WERI-Rb-1 (cell line): ENCODE measurements around the gene MIOS.
A peak's percentile ranks its signal among the peaks of the same experiment; 100 is the strongest.
"Not testable (repeated sequence)": the region's sequence is repeated elsewhere in the genome, so short reads cannot be mapped to it uniquely, and the experiment has no call there.

ENCODE experiments used
- DNase-seq: peaks from one replicate; pipeline ENCODE4 v3.0.0-alpha.2; 2020
- H3K27ac ChIP-seq: fragments of 250-450 bp; sonication (Bioruptor Pico); 2 replicates; pipeline ENCODE4 v1.5.1; 2020; ENCODE audit warnings: mild to moderate bottlenecking, moderate library complexity
- H3K27me3 ChIP-seq: fragments of 250-450 bp; sonication (Bioruptor Pico); 2 replicates; pipeline ENCODE4 v1.5.1; 2021; ENCODE audit warnings: mild to moderate bottlenecking, low read depth, moderate library complexity; ENCODE audit not compliant: insufficient read depth, severe bottlenecking
- H3K36me3 ChIP-seq: fragments of 250-450 bp; sonication (Bioruptor Pico); 2 replicates; pipeline ENCODE4 v1.5.1; 2020; ENCODE audit warnings: mild to moderate bottlenecking, moderate library complexity
- H3K4me3 ChIP-seq: 2 replicates; pipeline ENCODE4 v1.5.1; 2011; ENCODE audit warnings: low read depth, mild to moderate bottlenecking, control low read depth, low read length
- H3K9me3 ChIP-seq: fragments of 250-450 bp; sonication (Bioruptor Pico); 2 replicates; pipeline ENCODE4 v1.5.1; 2021; ENCODE audit warnings: mild to moderate bottlenecking, moderate library complexity; ENCODE audit not compliant: severe bottlenecking
- CTCF ChIP-seq: IDR thresholded peaks from 2 replicates; pipeline ENCODE4 v1.5.1; 2011; ENCODE audit warnings: low read depth, mild to moderate bottlenecking, control low read depth, inconsistent platforms, low read length

Gene MIOS

GRCh38 chr7:7554649-7555575, 11.8 kb upstream of the MIOS start:
- DNase-seq = peak; percentile 89
- Histone ChIP-seq H3K4me3 (no peak overlapping the region; the same call in 1 of the 2 replicates), H3K27me3 (no peaks in the 10 kb centered on the region), H3K27ac (peak overlapping the region; percentile 86), H3K9me3 (peaks cover 4% of the 10 kb centered on the region), H3K36me3 (no peaks in the 10 kb centered on the region)
- no peak for TF ChIP-seq CTCF

GRCh38 chr7:7556852-7557251, 9.8 kb upstream of the MIOS start:
- TF ChIP-seq CTCF = no peak
- Histone ChIP-seq H3K27ac (no peak overlapping the region), H3K36me3 (no peaks in the 10 kb centered on the region), H3K4me3 (no peak overlapping the region), H3K9me3 (peaks cover 4% of the 10 kb centered on the region), H3K27me3 (no peaks in the 10 kb centered on the region)
- no peak for DNase-seq

GRCh38 chr7:7557252-7557651, 9.4 kb upstream of the MIOS start:
- H3K27me3 ChIP-seq = no peaks in the 10 kb centered on the region

GRCh38 chr7:7561591-7561990, 5.1 kb upstream of the MIOS start:
- H3K9me3 ChIP-seq, H3K4me3 ChIP-seq, H3K27ac ChIP-seq, H3K36me3 ChIP-seq, DNase-seq, H3K27me3 ChIP-seq: not testable (repeated sequence)

More at GRCh38 chr7:7557252-7557651, 9.4 kb upstream of the MIOS start:
- H3K9me3 ChIP-seq = peaks cover 4% of the 10 kb centered on the region
- no peak for DNase-seq
- no peak overlapping the region for H3K4me3 ChIP-seq
- no peak for TF ChIP-seq CTCF
- no peaks in the 10 kb centered on the region for H3K36me3 ChIP-seq
- no peak overlapping the region for H3K27ac ChIP-seq

GRCh38 chr7:7562736-7563135, 3.9 kb upstream of the MIOS start:
- Histone ChIP-seq H3K27me3 (no peaks in the 10 kb centered on the region), H3K36me3 (peaks cover 2% of the 10 kb centered on the region; the same call in 1 of the 2 replicates), H3K27ac (no peak overlapping the region), H3K9me3 (peaks cover 4% of the 10 kb centered on the region), H3K4me3 (no peak overlapping the region)
- no peak for DNase-seq
- no peak for TF ChIP-seq CTCF

GRCh38 chr7:7563269-7563668, 3.4 kb upstream of the MIOS start:
- H3K36me3 ChIP-seq = peaks cover 2% of the 10 kb centered on the region; the same call in 1 of the 2 replicates
- peaks cover 4% of the 10 kb centered on the region for H3K9me3 ChIP-seq
- TF ChIP-seq CTCF = no peak
- H3K27ac ChIP-seq = no peak overlapping the region
- H3K4me3 ChIP-seq = no peak overlapping the region
- H3K27me3 ChIP-seq = no peaks in the 10 kb centered on the region
- no peak for DNase-seq
